HCT116 (cell line): Measurements from ENCODE around the gene PRR23E.

Experiments used
- CEBPB ChIP-seq: IDR thresholded peaks from 2 replicates; pipeline ENCODE4 v1.6.1; 2012; ENCODE audit warnings: low read depth
- CTCF ChIP-seq, 3 experiments: fragments of 200-600 bp in 1 of 3; sonication (generic) in 1 of 3; IDR thresholded peaks in 2 of 3; conservative IDR thresholded peaks in 1 of 3; 2 replicates each; pipeline ENCODE4 v1.5.1; 2012 to 2017; ENCODE audit warnings: low read depth in 2 of 3, low read length in 2 of 3, antibody characterized with exemption in 1 of 3, borderline replicate concordance in 1 of 3, control low read depth in 1 of 3, mild to moderate bottlenecking in 1 of 3, mixed read lengths in 1 of 3, mixed run types in 1 of 3, moderate library complexity in 1 of 3; ENCODE audit not compliant: insufficient read depth in 1 of 3
- EZH2 ChIP-seq: fragments of 200-600 bp; sonication (generic); IDR thresholded peaks from 2 replicates; pipeline ENCODE4 v1.6.1; 2017; ENCODE audit warnings: antibody characterized with exemption, mixed run types
- FOSL1 ChIP-seq: IDR thresholded peaks from 2 replicates; pipeline ENCODE4 v1.6.1; 2012; ENCODE audit warnings: low read depth
- JUND ChIP-seq: IDR thresholded peaks from 2 replicates; pipeline ENCODE4 v1.6.1; 2012
- POLR2AphosphoS5 ChIP-seq: IDR thresholded peaks from 2 replicates; pipeline ENCODE4 v1.6.1; 2011; ENCODE audit warnings: mild to moderate bottlenecking, low read depth, low read length, moderate library complexity
- RAD21 ChIP-seq: IDR thresholded peaks from 2 replicates; pipeline ENCODE4 v1.6.1; 2012; ENCODE audit warnings: low read depth, mild to moderate bottlenecking
- SIN3A ChIP-seq: IDR thresholded peaks from 2 replicates; pipeline ENCODE4 v1.6.1; 2012; ENCODE audit warnings: low read depth

GRCh38 chr3:127192576-127193232, at the start of gene PRR23E:
- TF ChIP-seq CTCF (IDR thresholded peaks at IDR 0.05 in 2 of 3, conservative IDR thresholded peaks at IDR 0.05 in 1 of 3; ENCODE audit: borderline replicate concordance in 1 of 3, insufficient read depth in 1 of 3, low read depth in 2 of 3, low read length in 2 of 3) = no peak
- TF ChIP-seq JUND = no peak
- no peak for TF ChIP-seq EZH2
- no peak for TF ChIP-seq FOSL1
- TF ChIP-seq CEBPB = no peak
- no peak for TF ChIP-seq SIN3A
- TF ChIP-seq RAD21 = no peak
- TF ChIP-seq POLR2AphosphoS5 = no peak
